ENCODE data around the gene ALK.

- TF ChIP-seq EZH2 (IDR thresholded peaks at IDR 0.05) = no peak
- no peak for TF ChIP-seq POLR2AphosphoS5 (IDR thresholded peaks at IDR 0.05; ENCODE audit: borderline replicate concordance, low read depth, low read length)
Measured at GRCh38 chr2:29587402-29588190, 333.8 kb downstream of the ALK start.
